ENCODE measurements around the gene VIL1. TPM values are rescaled to one million over a fixed set of nuclear protein-coding genes. Genes with fewer than 3 reads are reported as not detected.

The VIL1 gene
- total RNA-seq, 1 experiment from 2014 or later: 4.2 TPM

DNA sequence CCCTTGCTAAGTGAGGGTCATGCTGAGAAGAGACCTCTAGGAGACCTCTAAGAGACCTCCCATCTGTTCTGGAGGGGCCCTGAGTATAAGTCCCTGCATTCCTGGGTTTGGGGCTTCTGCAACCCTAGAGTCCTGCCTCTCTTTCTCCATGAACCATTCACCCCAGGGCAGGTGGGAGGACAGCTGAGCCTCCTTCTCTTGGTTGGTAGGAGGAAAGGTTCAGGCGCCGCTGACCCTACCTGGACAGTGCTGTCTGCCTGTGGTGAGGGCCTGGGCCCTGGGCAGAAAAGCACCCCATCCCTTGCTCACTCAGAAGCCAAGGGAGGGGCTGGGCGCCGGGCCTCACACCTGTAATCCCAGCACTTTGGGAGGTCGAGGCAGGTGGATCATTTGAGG, 604 bp upstream of the VIL1 start:
- H3K9me3 ChIP-seq (ENCODE audit: control insufficient read depth, low read depth, low read length): no peaks in the 10 kb centered on the region
- H4K20me1 ChIP-seq (ENCODE audit: control insufficient read depth, insufficient read depth, insufficient read length): no peaks in the 10 kb centered on the region
- H3K56ac ChIP-seq (ENCODE audit: insufficient read length, low read depth, low read length): no peak overlapping the region
- H2BK12ac ChIP-seq (ENCODE audit: insufficient read length, low read depth, low read length): no peak overlapping the region
- H3T11ph ChIP-seq (ENCODE audit: low read length): no peak overlapping the region
- no peak overlapping the region for H2AK5ac ChIP-seq (ENCODE audit: insufficient read length, low read length)
- H4K91ac ChIP-seq (ENCODE audit: insufficient read length, low read depth, low read length): no peak overlapping the region
- H3K4me2 ChIP-seq (ENCODE audit: insufficient read depth, insufficient read length, low read length): no peak overlapping the region
- H3K18ac ChIP-seq (ENCODE audit: insufficient read length, low read depth, low read length): no peak overlapping the region
- no peaks in the 10 kb centered on the region for H3K9me3 Mint-ChIP-seq
- whole genome bisulfite sequencing (ENCODE audit: extremely low coverage, insufficient read length, low lambda C conversion rate): no CpG with 5 or more reads among the region's 5 CpGs
- H3K23ac ChIP-seq (ENCODE audit: insufficient read length, low read depth, low read length): no peak overlapping the region
- no peak overlapping the region for H4K8ac ChIP-seq (replicated peaks; ENCODE audit: insufficient read length, low read depth, low read length)
- no peak for DNase-seq
- H3K79me2 ChIP-seq (ENCODE audit: insufficient read depth, low read length): no peaks in the 10 kb centered on the region
- H2AFZ ChIP-seq (ENCODE audit: low read length): no peak overlapping the region
- H2BK120ac ChIP-seq (ENCODE audit: low read depth, low read length, poor library complexity, severe bottlenecking): no peak overlapping the region
- H3K27me3 ChIP-seq (ENCODE audit: insufficient read depth, low read length): no peaks in the 10 kb centered on the region
- H3K27me3 Mint-ChIP-seq (ENCODE audit: low read depth): no peaks in the 10 kb centered on the region; the same call in 1 of the 2 replicates
- H3K36me3 Mint-ChIP-seq (ENCODE audit: insufficient read depth in 1 of 3, low read depth in 3 of 3): no peaks in the 10 kb centered on the region
- no peak overlapping the region for H3K4ac ChIP-seq (ENCODE audit: low read depth, low read length)
- no peak overlapping the region for H2BK20ac ChIP-seq (ENCODE audit: low read depth, low read length, poor library complexity, severe bottlenecking)
- H3K27ac Mint-ChIP-seq: no peak overlapping the region
- no peak overlapping the region for H2BK15ac ChIP-seq (ENCODE audit: low read depth, low read length)
- H3K4me3 Mint-ChIP-seq: no peak overlapping the region
- H4K5ac ChIP-seq (ENCODE audit: insufficient read length, low read depth, low read length): no peak overlapping the region
- no peak overlapping the region for H2BK5ac ChIP-seq (ENCODE audit: insufficient read length, low read length)
- H3K9ac ChIP-seq (ENCODE audit: extremely low read depth, insufficient read length, low read length): no peak overlapping the region
- H3K23me2 ChIP-seq (ENCODE audit: insufficient read length, low read depth, low read length, poor library complexity, severe bottlenecking): no peaks in the 10 kb centered on the region
- H3K14ac ChIP-seq (ENCODE audit: insufficient read depth, low read length): no peak overlapping the region
- H3K27ac ChIP-seq (ENCODE audit: insufficient read length, low read depth, low read length): no peak overlapping the region
- TF ChIP-seq, protein P1, sequence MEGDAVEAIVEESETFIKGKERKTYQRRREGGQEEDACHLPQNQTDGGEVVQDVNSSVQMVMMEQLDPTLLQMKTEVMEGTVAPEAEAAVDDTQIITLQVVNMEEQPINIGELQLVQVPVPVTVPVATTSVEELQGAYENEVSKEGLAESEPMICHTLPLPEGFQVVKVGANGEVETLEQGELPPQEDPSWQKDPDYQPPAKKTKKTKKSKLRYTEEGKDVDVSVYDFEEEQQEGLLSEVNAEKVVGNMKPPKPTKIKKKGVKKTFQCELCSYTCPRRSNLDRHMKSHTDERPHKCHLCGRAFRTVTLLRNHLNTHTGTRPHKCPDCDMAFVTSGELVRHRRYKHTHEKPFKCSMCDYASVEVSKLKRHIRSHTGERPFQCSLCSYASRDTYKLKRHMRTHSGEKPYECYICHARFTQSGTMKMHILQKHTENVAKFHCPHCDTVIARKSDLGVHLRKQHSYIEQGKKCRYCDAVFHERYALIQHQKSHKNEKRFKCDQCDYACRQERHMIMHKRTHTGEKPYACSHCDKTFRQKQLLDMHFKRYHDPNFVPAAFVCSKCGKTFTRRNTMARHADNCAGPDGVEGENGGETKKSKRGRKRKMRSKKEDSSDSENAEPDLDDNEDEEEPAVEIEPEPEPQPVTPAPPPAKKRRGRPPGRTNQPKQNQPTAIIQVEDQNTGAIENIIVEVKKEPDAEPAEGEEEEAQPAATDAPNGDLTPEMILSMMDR (conservative IDR thresholded peaks at IDR 0.05): no peak
- H3K79me1 ChIP-seq (ENCODE audit: insufficient read depth, low read depth, low read length, poor library complexity, severe bottlenecking): no peaks in the 10 kb centered on the region
- H3K4me1 ChIP-seq (ENCODE audit: insufficient read depth, low read length): no peaks in the 10 kb centered on the region
- H3K4me1 Mint-ChIP-seq: peaks cover 6 to 10% of the 10 kb centered on the region in 2 experiments

Measured in H9 (cell line).